Measurements from ENCODE around the gene CDH2. TPM values are rescaled to one million over a fixed set of nuclear protein-coding genes. Genes with fewer than 3 reads are reported as not detected.

CDH2 gene
- total RNA-seq, 1 donor from 2014 or later, result 234 TPM

DNA sequence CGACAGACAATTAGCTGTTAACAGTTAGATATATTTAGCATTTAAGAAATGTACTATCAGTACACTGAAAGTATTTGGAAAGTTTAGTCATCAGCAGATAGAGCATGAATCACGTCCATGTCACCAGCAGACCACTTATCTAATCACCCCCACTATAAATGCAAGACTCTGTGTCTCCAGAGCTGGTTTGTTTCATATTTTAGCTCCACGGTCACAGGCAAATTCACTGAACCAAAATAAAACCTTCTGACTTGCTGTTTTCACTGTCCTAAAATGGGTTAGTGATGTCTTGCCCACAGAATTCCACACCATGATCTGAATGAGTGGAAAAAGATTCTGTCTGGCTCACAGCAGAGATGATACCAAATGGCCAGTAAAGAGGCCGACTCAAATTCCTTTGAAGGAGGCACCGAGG, 64.9 kb downstream of the CDH2 start:
- Mint-ChIP-seq H3K9me3 (no peaks in the 10 kb centered on the region), H3K4me1 (peaks cover 91% of the 10 kb centered on the region), H3K4me3 (no peak overlapping the region), H3K27me3 (ENCODE audit: low read depth) (no peaks in the 10 kb centered on the region), H3K27ac (ENCODE audit: unreplicated experiment) (no peak overlapping the region), H3K36me3 (ENCODE audit: low read depth) (peaks cover 2% of the 10 kb centered on the region)
- TF ChIP-seq, protein P1, sequence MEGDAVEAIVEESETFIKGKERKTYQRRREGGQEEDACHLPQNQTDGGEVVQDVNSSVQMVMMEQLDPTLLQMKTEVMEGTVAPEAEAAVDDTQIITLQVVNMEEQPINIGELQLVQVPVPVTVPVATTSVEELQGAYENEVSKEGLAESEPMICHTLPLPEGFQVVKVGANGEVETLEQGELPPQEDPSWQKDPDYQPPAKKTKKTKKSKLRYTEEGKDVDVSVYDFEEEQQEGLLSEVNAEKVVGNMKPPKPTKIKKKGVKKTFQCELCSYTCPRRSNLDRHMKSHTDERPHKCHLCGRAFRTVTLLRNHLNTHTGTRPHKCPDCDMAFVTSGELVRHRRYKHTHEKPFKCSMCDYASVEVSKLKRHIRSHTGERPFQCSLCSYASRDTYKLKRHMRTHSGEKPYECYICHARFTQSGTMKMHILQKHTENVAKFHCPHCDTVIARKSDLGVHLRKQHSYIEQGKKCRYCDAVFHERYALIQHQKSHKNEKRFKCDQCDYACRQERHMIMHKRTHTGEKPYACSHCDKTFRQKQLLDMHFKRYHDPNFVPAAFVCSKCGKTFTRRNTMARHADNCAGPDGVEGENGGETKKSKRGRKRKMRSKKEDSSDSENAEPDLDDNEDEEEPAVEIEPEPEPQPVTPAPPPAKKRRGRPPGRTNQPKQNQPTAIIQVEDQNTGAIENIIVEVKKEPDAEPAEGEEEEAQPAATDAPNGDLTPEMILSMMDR (conservative IDR thresholded peaks at IDR 0.05), result no peak
- DNase-seq (ENCODE audit: low read depth, low spot score), result no peak

DNA sequence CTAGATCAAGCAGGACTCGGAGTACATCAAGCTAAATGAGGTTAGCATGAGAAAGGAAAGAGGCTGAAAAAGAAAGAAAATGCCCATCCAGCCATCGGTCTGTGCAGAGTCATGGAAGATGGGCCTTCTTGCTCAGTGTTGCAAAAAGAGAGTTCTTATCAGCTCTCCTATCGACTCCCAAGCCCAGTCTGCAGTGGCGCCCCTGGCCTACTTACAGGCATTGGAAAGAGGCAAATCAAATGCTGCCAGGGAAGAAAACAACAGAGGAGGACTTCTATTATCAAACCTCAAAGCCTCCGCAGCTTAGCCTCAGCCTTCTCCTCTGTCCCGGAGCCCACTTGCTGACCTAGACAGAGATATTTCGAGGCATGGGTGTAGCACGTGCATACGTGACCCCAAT, 66.0 kb downstream of the CDH2 start:
- DNase-seq (ENCODE audit: low read depth, low spot score), result no peak
- H3K4me1 Mint-ChIP-seq, result peaks cover 79% of the 10 kb centered on the region

DNA sequence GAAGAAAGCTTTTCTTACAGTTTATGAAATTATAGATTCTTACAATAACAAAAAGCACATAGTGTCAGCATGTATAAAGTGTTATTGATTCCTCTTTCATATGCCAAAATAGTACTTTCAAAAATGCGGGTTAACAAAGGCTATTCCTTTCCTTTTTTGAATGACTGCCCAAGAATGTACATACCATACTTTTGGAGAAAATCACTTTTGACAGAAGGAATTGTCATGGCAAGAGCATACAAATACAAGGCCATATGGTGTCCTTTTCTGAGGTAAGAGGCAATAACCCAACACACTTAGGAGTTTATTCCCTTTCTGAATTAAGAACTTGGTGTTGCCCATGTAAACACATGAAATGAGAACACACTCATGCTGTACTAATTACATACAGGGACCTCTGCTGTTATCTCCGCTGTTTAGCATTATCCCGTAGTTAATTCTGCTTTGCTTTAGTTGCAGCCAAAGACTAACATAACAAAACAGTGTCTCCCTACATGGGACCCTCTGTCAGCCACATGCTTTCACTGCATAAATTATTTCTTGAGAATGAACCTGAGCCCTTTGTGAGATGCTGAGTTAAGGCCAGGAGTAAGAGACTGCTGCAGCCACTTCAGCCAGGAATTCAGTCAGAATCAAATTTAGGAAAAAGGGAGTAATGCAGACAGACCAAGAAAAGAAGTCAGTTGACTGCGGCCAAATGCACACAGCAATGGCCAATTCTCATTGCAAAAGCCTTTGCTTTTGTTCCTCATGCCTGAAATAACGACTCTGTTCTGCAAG, 67.0 kb downstream of the CDH2 start:
- TF ChIP-seq, protein P1 (conservative IDR thresholded peaks at IDR 0.05), result no peak
- Mint-ChIP-seq H3K9me3 (peaks cover under 1% of the 10 kb centered on the region), H3K27me3 (ENCODE audit: low read depth) (no peaks in the 10 kb centered on the region), H3K36me3 (ENCODE audit: low read depth) (peaks cover 2% of the 10 kb centered on the region), H3K4me1 (peaks cover 70% of the 10 kb centered on the region), H3K27ac (ENCODE audit: unreplicated experiment) (no peak overlapping the region), H3K4me3 (no peak overlapping the region)
- DNase-seq (ENCODE audit: low read depth, low spot score), result no peak

More for the DNA sequence above, 66.0 kb downstream of the CDH2 start:
- no peak overlapping the region for H3K27ac Mint-ChIP-seq (ENCODE audit: unreplicated experiment)
- H3K36me3 Mint-ChIP-seq (ENCODE audit: low read depth), result peaks cover 2% of the 10 kb centered on the region
- TF ChIP-seq, protein P1 (conservative IDR thresholded peaks at IDR 0.05), result no peak
- H3K4me3 Mint-ChIP-seq, result no peak overlapping the region
- H3K9me3 Mint-ChIP-seq, result no peaks in the 10 kb centered on the region
- no peaks in the 10 kb centered on the region for H3K27me3 Mint-ChIP-seq (ENCODE audit: low read depth)

DNA sequence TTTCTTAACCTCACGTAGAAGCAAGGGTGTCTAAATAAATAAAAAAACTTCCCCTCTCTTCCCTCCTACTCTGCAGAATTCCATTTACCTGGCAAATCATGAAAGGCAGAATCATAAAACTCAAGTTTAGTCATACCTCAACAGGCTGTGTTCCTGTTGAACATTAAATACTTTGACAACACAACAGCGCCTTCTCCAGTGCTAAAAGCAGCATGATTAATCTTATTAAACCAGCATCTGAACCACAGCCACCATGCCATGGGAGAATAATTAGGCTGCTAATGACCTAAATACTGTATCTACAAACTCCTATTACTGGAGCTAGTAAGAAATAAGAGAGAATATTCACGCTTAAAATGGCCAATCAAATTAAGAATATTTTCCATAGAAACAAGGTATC, 68.1 kb downstream of the CDH2 start:
- TF ChIP-seq, protein P1 (conservative IDR thresholded peaks at IDR 0.05), result no peak
- H3K27me3 Mint-ChIP-seq (ENCODE audit: low read depth), result no peaks in the 10 kb centered on the region
- H3K4me1 Mint-ChIP-seq, result peaks cover 58% of the 10 kb centered on the region
- no peak overlapping the region for H3K4me3 Mint-ChIP-seq
- no peak for DNase-seq (ENCODE audit: low read depth, low spot score)
- H3K36me3 Mint-ChIP-seq (ENCODE audit: low read depth), result peaks cover 2% of the 10 kb centered on the region
- H3K27ac Mint-ChIP-seq (ENCODE audit: unreplicated experiment), result no peak overlapping the region
- peaks cover 3% of the 10 kb centered on the region for H3K9me3 Mint-ChIP-seq

DNA sequence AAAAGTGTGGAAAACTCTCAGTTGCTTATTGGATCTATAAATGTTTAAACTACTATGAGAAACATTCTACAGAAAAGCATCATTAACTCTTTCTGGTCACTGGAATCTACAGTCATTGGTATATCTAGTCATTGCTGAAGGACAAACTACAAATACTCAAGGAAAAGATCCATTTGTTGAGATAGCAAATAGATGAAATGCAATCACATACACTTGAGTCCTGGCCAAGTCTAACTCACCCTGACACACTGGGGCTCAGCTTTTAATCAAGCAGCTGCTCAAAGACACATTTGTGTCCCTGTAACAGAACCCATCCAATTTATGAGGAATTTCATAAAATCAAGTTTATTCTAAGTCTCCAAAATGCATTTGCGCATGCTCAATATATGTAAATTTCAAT, 68.7 kb downstream of the CDH2 start:
- peaks cover 55% of the 10 kb centered on the region for H3K4me1 Mint-ChIP-seq
- TF ChIP-seq, protein P1 (conservative IDR thresholded peaks at IDR 0.05), result no peak
- H3K27ac Mint-ChIP-seq (ENCODE audit: unreplicated experiment), result no peak overlapping the region
- no peak for DNase-seq (ENCODE audit: low read depth, low spot score)
- peaks cover 3% of the 10 kb centered on the region for H3K9me3 Mint-ChIP-seq
- no peaks in the 10 kb centered on the region for H3K27me3 Mint-ChIP-seq (ENCODE audit: low read depth)
- no peak overlapping the region for H3K4me3 Mint-ChIP-seq
- peaks cover 2% of the 10 kb centered on the region for H3K36me3 Mint-ChIP-seq (ENCODE audit: low read depth)

Measured in neural crest cell (in vitro differentiated cells).